PFSK-1 (cell line): Measurements from ENCODE around the gene OLIG1.

Source experiments
- FOXP2 ChIP-seq: optimal IDR thresholded peaks from 2 replicates; pipeline ENCODE3; 2011; ENCODE audit warnings: borderline replicate concordance, control low read depth, inconsistent platforms; ENCODE audit not compliant: insufficient read depth; ENCODE audit errors: extremely low read length, extremely low read depth
- POLR2AphosphoS5 ChIP-seq: IDR thresholded peaks from 2 replicates; pipeline ENCODE4 v1.6.1; 2012; ENCODE audit warnings: low read depth, mild to moderate bottlenecking, control low read depth, low read length, moderate library complexity
- REST ChIP-seq, 2 experiments: IDR thresholded peaks; 2 replicates each; pipeline versions ENCODE4 v1.6.1 to v1.8.0; 2011 to 2012; ENCODE audit warnings: low read depth in 2 of 2, low read length in 2 of 2, control low read depth in 1 of 2, inconsistent platforms in 1 of 2, mild to moderate bottlenecking in 1 of 2, moderate library complexity in 1 of 2; ENCODE audit not compliant: insufficient read depth in 1 of 2
- SIN3A ChIP-seq: IDR thresholded peaks from 2 replicates; pipeline ENCODE4 v1.6.1; 2012; ENCODE audit warnings: mild to moderate bottlenecking, low read length, moderate library complexity, borderline replicate concordance; ENCODE audit not compliant: insufficient read depth
- TAF1 ChIP-seq: IDR thresholded peaks from 2 replicates; pipeline ENCODE4 v1.6.1; 2012; ENCODE audit warnings: low read length, control low read depth, borderline replicate concordance; ENCODE audit not compliant: insufficient read depth

The OLIG1 gene

DNA sequence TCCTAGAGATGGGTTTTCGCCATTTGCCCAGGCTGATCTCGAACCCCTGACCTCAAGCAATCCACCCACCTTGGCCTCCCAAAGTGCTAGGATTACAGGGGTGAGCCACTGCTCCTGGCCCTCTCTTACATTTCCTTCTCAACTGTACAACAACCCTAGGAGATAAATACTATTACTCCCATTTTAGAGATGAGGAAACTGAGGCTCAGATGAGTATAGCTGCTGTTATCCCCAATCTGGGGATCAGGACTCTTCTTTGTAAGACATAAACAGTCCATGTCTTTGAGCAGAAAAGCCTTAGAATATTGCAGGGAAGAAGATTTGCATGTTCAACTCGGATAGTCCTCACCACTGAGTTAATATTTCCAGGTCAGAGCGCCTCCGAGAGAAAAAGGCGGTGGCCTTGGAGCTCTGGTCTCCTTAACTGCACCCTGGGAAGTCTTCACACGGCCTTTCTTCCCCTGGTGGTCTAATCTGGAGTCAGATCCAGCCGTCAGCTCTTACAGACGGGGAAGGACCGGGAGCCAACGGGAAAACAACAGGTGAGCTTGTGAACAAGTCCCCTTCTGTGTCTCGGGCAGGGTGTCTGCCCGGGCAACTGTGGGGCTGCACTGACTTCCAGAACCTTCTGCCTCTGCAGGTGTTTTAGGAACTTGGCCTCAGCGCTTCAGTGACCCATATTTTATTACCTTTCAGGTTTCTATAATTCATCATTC lies 5.9 kb upstream of the OLIG1 start:
- no peak for TF ChIP-seq SIN3A
- no peak for TF ChIP-seq TAF1
- TF ChIP-seq POLR2AphosphoS5, result no peak
- TF ChIP-seq FOXP2, result no peak
- no peak for TF ChIP-seq REST (IDR thresholded peaks at IDR 0.05; ENCODE audit: insufficient read depth in 1 of 2, low read depth in 2 of 2, low read length in 2 of 2)

GRCh38 chr21:33064623-33065390 lies 5.1 kb upstream of the OLIG1 start:
- no peak for TF ChIP-seq SIN3A
- no peak for TF ChIP-seq REST (IDR thresholded peaks at IDR 0.05; ENCODE audit: insufficient read depth in 1 of 2, low read depth in 2 of 2, low read length in 2 of 2)
- no peak for TF ChIP-seq POLR2AphosphoS5
- TF ChIP-seq TAF1, result no peak
- TF ChIP-seq FOXP2, result no peak

DNA sequence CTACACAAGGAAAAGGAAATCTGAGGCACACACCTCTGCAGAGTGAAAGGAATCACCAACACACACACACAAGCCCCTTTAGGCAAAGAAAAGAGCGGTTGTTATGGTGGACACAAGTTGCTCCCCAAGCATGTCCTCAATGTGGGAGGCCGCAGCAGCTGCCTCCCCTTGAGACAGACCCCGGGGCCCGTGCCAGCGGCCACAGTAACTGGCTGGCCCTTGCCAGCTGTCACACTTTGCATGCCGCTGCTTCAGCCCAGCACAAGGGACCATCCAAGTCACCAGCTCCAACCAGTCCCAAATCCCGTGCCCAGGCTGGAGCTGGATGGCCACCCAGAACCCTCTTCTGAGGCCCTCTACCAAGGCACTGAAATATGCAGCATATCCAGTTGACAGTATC lies 2.9 kb upstream of the OLIG1 start:
- no peak for TF ChIP-seq REST (IDR thresholded peaks at IDR 0.05; ENCODE audit: insufficient read depth in 1 of 2, low read depth in 2 of 2, low read length in 2 of 2)

DNA sequence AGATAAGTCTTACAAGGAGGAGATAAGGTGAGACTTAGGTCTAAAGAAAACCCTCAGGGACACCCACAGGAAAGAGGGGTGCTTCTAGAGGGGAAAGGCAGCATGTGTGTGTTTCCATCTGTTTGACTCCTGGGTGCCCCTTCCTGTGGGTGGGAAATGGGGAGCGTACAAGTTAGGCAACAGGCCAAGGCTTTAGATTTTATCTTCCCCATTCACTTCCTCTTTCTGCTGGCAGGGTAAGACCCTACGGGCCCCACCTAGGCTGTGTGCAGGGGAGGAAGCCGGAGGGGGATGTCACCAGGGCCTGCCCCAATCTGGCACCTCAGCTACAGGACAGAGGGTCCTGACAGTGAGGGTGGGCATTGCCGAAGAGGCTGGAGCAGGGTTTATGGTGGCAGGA lies 2.5 kb upstream of the OLIG1 start:
- TF ChIP-seq REST (IDR thresholded peaks at IDR 0.05; ENCODE audit: insufficient read depth in 1 of 2, low read depth in 2 of 2, low read length in 2 of 2), result no peak
- TF ChIP-seq TAF1, result no peak
- no peak for TF ChIP-seq POLR2AphosphoS5
- no peak for TF ChIP-seq SIN3A
- no peak for TF ChIP-seq FOXP2

DNA sequence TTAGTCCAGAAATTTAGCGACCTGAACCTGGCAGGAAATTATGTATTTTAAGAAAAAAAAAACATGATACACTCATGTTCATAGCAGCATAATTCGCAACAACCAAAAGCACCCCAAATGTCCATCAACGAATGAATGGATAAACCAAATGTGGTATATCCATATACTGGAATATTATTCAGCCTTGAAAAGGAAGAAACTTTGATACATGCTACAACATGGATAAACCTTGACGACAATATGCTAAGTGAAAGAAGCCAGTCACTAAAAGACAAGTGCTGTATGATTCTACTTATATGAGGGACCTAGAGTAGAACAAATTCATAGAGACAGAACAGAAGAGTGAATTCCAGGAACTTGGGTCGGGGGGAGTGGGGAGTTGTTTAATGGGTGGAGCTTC lies 698 bp upstream of the OLIG1 start:
- TF ChIP-seq POLR2AphosphoS5 (no peak), REST (IDR thresholded peaks at IDR 0.05; ENCODE audit: insufficient read depth in 1 of 2, low read depth in 2 of 2, low read length in 2 of 2) (no peak), TAF1 (no peak), SIN3A (no peak), FOXP2 (no peak)
